ENCODE results near the gene PIM3. TPM values are rescaled to one million over a fixed set of nuclear protein-coding genes. Genes with fewer than 3 reads are reported as not detected.

PIM3 gene
- total and polyA plus RNA-seq, 10 of the 15 experiments (the other 5 are each of a cell fraction or from before 2014, with no cell fraction given), result 0.31 to 60.8 (median 12.4) TPM

DNA sequence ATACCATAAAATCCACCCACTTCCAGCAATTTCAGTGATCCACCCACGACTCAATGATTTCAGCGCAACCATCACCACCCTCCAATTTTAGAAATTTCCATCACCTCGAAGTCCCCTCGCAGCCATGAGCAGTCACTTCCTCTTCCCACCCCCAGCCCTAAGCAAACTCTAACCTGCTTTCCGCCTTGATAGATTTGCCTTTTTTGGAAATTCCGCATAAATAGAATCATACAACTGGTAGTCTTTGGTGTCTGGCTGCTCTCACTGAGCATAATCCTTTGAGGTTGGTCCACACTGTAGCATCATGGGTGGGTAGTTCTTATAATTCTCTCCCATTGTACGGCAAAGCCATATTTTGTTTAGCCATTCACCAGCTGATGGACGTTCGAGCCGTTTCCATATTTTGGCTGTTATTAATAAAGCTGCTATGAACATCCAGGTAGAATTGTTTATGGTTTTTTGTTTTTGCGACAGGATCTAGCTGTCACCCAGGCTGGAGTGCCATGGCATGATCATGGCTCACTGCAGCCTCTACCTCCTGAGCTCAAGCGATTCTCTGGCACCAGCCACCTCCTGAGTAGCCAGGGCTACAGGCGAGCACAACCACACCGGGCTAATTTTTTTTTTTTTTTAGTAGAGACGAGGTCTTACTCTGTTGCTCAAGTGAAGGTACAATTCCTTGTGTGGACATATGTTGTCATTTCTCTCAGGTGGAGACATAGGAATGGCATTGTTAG lies 16.0 kb downstream of the PIM3 start (continued):
- peak; percentile 64 for TF ChIP-seq RUNX3 (IDR thresholded peaks at IDR 0.05; ENCODE audit: low read length)
- TF ChIP-seq DPF2 (IDR thresholded peaks at IDR 0.05), result 0 out of 2 replicates have a peak, but pooled peaks have one; percentile 19
- TF ChIP-seq MLLT1 (IDR thresholded peaks at IDR 0.05), result peak; percentile 47; the same call in 1 of the 2 replicates
- TF ChIP-seq IKZF2 (IDR thresholded peaks at IDR 0.05), result peak; percentile 9 to 48
- TF ChIP-seq ZBTB33 (IDR thresholded peaks at IDR 0.05), result peak; percentile 89
- TF ChIP-seq SMC3 (IDR thresholded peaks at IDR 0.05; ENCODE audit: borderline replicate concordance, low read length), result no peak
- TF ChIP-seq ATF7 (IDR thresholded peaks at IDR 0.05; ENCODE audit: low read depth), result peak; percentile 91
- TF ChIP-seq TBL1XR1 (IDR thresholded peaks at IDR 0.05; ENCODE audit: low read depth, low read length), result peak; percentile 48; the same call in 1 of the 2 replicates
- TF ChIP-seq E4F1 (IDR thresholded peaks at IDR 0.05; ENCODE audit: borderline replicate concordance, partially characterized antibody), result peak; percentile 38
- TF ChIP-seq KAT2A (conservative IDR thresholded peaks at IDR 0.05; ENCODE audit: control insufficient read depth, low read depth, low read length), result no peak
- TF ChIP-seq NR2F1 (conservative IDR thresholded peaks at IDR 0.05), result 0 out of 2 replicates have a peak, but pooled peaks have one; percentile 19
- peak; percentile 41; the same call in 1 of the 2 replicates for TF ChIP-seq RAD51 (IDR thresholded peaks at IDR 0.05)
- TF ChIP-seq, protein P1, sequence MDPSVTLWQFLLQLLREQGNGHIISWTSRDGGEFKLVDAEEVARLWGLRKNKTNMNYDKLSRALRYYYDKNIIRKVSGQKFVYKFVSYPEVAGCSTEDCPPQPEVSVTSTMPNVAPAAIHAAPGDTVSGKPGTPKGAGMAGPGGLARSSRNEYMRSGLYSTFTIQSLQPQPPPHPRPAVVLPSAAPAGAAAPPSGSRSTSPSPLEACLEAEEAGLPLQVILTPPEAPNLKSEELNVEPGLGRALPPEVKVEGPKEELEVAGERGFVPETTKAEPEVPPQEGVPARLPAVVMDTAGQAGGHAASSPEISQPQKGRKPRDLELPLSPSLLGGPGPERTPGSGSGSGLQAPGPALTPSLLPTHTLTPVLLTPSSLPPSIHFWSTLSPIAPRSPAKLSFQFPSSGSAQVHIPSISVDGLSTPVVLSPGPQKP (IDR thresholded peaks at IDR 0.05; ENCODE audit: low read depth, low read length), result peak; percentile 95
- peak; percentile 13; the same call in 1 of the 2 replicates for TF ChIP-seq JUND (IDR thresholded peaks at IDR 0.05; ENCODE audit: low read depth, low read length)
- no peak for TF ChIP-seq GATAD2B (conservative IDR thresholded peaks at IDR 0.05; ENCODE audit: low read depth)
- TF ChIP-seq CHD2 (IDR thresholded peaks at IDR 0.05; ENCODE audit: borderline replicate concordance, low read depth, low read length), result peak; percentile 63; the same call in 1 of the 2 replicates
- TF ChIP-seq EED (IDR thresholded peaks at IDR 0.05; ENCODE audit: low read depth), result peak; percentile 60; the same call in 1 of the 2 replicates
- TF ChIP-seq PAX5 (IDR thresholded peaks at IDR 0.05; ENCODE audit: borderline replicate concordance, low read depth, low read length), result 0 out of 2 replicates have a peak, but pooled peaks have one; percentile 11
- TF ChIP-seq EGR1 (IDR thresholded peaks at IDR 0.05; ENCODE audit: borderline replicate concordance in 1 of 2, low read depth in 2 of 2, low read length in 2 of 2), result peak in 1 of 2 experiments; percentile 69; a peak in 2 of 3 replicates
- TF ChIP-seq PAX8 (IDR thresholded peaks at IDR 0.05), result no peak
- TF ChIP-seq NFIC (IDR thresholded peaks at IDR 0.05; ENCODE audit: low read depth, low read length), result peak; percentile 53; the same call in 1 of the 2 replicates
- peak; percentile 57; the same call in 1 of the 2 replicates for TF ChIP-seq CREM (IDR thresholded peaks at IDR 0.05; ENCODE audit: low read depth)
- TF ChIP-seq EP300 (IDR thresholded peaks at IDR 0.05; ENCODE audit: borderline replicate concordance in 1 of 2, control insufficient read depth in 1 of 2, low read depth in 2 of 2, low read length in 2 of 2), result peak in 1 of 2 experiments; percentile 67; a peak in 1 of 4 replicates
- TF ChIP-seq SP1 (IDR thresholded peaks at IDR 0.05; ENCODE audit: low read depth, low read length), result peak; percentile 42
